ENCODE data around the gene NMU.

The NMU gene

GRCh38 chr4:55654131-55654530, 18.0 kb upstream of the NMU start:
- TF ChIP-seq CTCF (IDR thresholded peaks at IDR 0.05; ENCODE audit: low read depth, low read length), result no peak
- no peak for DNase-seq (ENCODE audit: low read depth in 2 of 2)
- H3K4me3 ChIP-seq (replicated peaks in 1 of 2; ENCODE audit: low read depth in 2 of 2, low read length in 2 of 2), result no peak overlapping the region

- no peak for DNase-seq (ENCODE audit: low read depth in 2 of 2)
Observed at GRCh38 chr4:55650483-55650882, 14.4 kb upstream of the NMU start.

GRCh38 chr4:55637272-55637820, 1.2 kb upstream of the NMU start:
- TF ChIP-seq CTCF (IDR thresholded peaks at IDR 0.05; ENCODE audit: low read depth, low read length), result no peak
- H3K4me3 ChIP-seq (replicated peaks in 1 of 2; ENCODE audit: low read depth in 2 of 2, low read length in 2 of 2), result no peak overlapping the region
- DNase-seq (ENCODE audit: low read depth in 2 of 2), result no peak

More at GRCh38 chr4:55650483-55650882, 14.4 kb upstream of the NMU start:
- TF ChIP-seq CTCF (IDR thresholded peaks at IDR 0.05; ENCODE audit: low read depth, low read length), result no peak
- H3K4me3 ChIP-seq (replicated peaks in 1 of 2; ENCODE audit: low read depth in 2 of 2, low read length in 2 of 2), result no peak overlapping the region

GRCh38 chr4:55636656-55636999, 530 bp upstream of the NMU start:
- H3K4me3 ChIP-seq (replicated peaks in 1 of 2; ENCODE audit: low read depth in 2 of 2, low read length in 2 of 2), result peak overlapping the region in 1 of 2 donors; percentile 33
- TF ChIP-seq CTCF (IDR thresholded peaks at IDR 0.05; ENCODE audit: low read depth, low read length), result no peak
- DNase-seq (ENCODE audit: low read depth in 2 of 2), result no peak

- no peak overlapping the region for H3K4me3 ChIP-seq (replicated peaks in 1 of 2; ENCODE audit: low read depth in 2 of 2, low read length in 2 of 2)
- no peak for DNase-seq (ENCODE audit: low read depth in 2 of 2)
- no peak for TF ChIP-seq CTCF (IDR thresholded peaks at IDR 0.05; ENCODE audit: low read depth, low read length)
Observed at GRCh38 chr4:55635282-55635681, 816 bp downstream of the NMU start.

- no peak for DNase-seq (ENCODE audit: low read depth in 2 of 2)
- TF ChIP-seq CTCF (IDR thresholded peaks at IDR 0.05; ENCODE audit: low read depth, low read length), result no peak
- H3K4me3 ChIP-seq (replicated peaks in 1 of 2; ENCODE audit: low read depth in 2 of 2, low read length in 2 of 2), result no peak overlapping the region
Observed at GRCh38 chr4:55634417-55635128, 1.5 kb downstream of the NMU start.

- no peak for TF ChIP-seq CTCF (IDR thresholded peaks at IDR 0.05; ENCODE audit: low read depth, low read length)
- DNase-seq (ENCODE audit: low read depth in 2 of 2), result no peak
Observed at GRCh38 chr4:55633903-55634302, 2.2 kb downstream of the NMU start.

More at GRCh38 chr4:55633903-55634302, 2.2 kb downstream of the NMU start:
- no peak overlapping the region for H3K4me3 ChIP-seq (replicated peaks in 1 of 2; ENCODE audit: low read depth in 2 of 2, low read length in 2 of 2)
